ENCODE data around the gene TMEM50A.
"Not testable (repeated sequence)": the region's sequence is repeated elsewhere in the genome, so short reads cannot be mapped to it uniquely, and the experiment has no call there.

The TMEM50A gene

GRCh38 chr1:25337483-25338187 lies 499 bp upstream of the TMEM50A start:
- DNase-seq = peak; percentile 11 to 13

- DNase-seq = no peak
These were observed 852 bp downstream of the TMEM50A start for GRCh38 chr1:25338986-25339385.

GRCh38 chr1:25341746-25342145 lies 3.6 kb downstream of the TMEM50A start:
- DNase-seq = no peak

GRCh38 chr1:25342846-25343245 lies 4.7 kb downstream of the TMEM50A start:
- DNase-seq = no peak

- no peak for DNase-seq
These were observed 5.7 kb downstream of the TMEM50A start for GRCh38 chr1:25343872-25344271.

- no peak for DNase-seq
These were observed 9.4 kb downstream of the TMEM50A start for GRCh38 chr1:25347556-25347955.

GRCh38 chr1:25349606-25350005 lies 11.5 kb downstream of the TMEM50A start:
- DNase-seq = no peak

GRCh38 chr1:25355841-25356395 lies 17.8 kb downstream of the TMEM50A start:
- DNase-seq = no peak

GRCh38 chr1:25356441-25356840 lies 18.3 kb downstream of the TMEM50A start:
- no peak for DNase-seq

GRCh38 chr1:25356848-25357247 lies 18.7 kb downstream of the TMEM50A start:
- DNase-seq = no peak

GRCh38 chr1:25360596-25361581 lies 22.8 kb downstream of the TMEM50A start:
- DNase-seq = no peak

GRCh38 chr1:25361901-25362300 lies 23.8 kb downstream of the TMEM50A start:
- DNase-seq = no peak

GRCh38 chr1:25362634-25363559 lies 24.8 kb downstream of the TMEM50A start:
- not testable (repeated sequence) for DNase-seq

- DNase-seq = no peak
These were observed 31.1 kb downstream of the TMEM50A start for GRCh38 chr1:25369241-25369640.

GRCh38 chr1:25369691-25370271 lies 31.6 kb downstream of the TMEM50A start:
- DNase-seq = not testable (repeated sequence)

GRCh38 chr1:25371757-25372156 lies 33.6 kb downstream of the TMEM50A start:
- DNase-seq = not testable (repeated sequence)

GRCh38 chr1:25378367-25378766 lies 40.2 kb downstream of the TMEM50A start:
- DNase-seq = not testable (repeated sequence)

GRCh38 chr1:25382543-25382942 lies 44.4 kb downstream of the TMEM50A start:
- DNase-seq = not testable (repeated sequence)

- DNase-seq = not testable (repeated sequence)
These were observed 45.0 kb downstream of the TMEM50A start for GRCh38 chr1:25383090-25383489.

- DNase-seq = not testable (repeated sequence)
These were observed 45.7 kb downstream of the TMEM50A start for GRCh38 chr1:25383875-25384274.

- not testable (repeated sequence) for DNase-seq
These were observed 49.0 kb downstream of the TMEM50A start for GRCh38 chr1:25387096-25387495.

- DNase-seq = not testable (repeated sequence)
These were observed 50.6 kb downstream of the TMEM50A start for GRCh38 chr1:25388691-25389090.
